ENCODE results near the gene SCAF1.
"Not testable (repeated sequence)": the region's sequence is repeated elsewhere in the genome, so short reads cannot be mapped to it uniquely, and the experiment has no call there.

The SCAF1 gene

DNA sequence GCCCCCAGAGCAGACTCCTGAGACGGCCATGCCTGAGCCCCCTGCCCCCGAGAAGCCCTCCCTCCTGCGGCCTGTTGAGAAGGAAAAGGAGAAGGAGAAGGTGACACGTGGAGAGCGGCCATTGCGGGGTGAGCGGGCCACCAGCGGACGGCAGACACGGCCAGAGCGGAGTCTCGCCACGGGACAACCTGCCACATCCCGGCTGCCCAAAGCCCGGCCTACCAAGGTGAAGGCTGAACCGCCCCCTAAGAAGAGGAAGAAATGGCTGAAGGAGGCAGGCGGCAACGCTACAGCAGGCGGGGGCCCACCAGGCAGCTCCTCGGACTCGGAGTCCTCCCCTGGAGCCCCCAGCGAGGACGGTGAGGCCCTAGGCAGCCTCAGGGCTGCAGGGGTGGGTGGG, 26.1 kb upstream of the SCAF1 start:
- H3K4me3 ChIP-seq (ENCODE audit: low read depth, low read length) = no peak overlapping the region
- in situ Hi-C loops (cut with HindIII; ENCODE audit: low sequenced_read_pairs) = no loop called here
- TF ChIP-seq, protein P1, sequence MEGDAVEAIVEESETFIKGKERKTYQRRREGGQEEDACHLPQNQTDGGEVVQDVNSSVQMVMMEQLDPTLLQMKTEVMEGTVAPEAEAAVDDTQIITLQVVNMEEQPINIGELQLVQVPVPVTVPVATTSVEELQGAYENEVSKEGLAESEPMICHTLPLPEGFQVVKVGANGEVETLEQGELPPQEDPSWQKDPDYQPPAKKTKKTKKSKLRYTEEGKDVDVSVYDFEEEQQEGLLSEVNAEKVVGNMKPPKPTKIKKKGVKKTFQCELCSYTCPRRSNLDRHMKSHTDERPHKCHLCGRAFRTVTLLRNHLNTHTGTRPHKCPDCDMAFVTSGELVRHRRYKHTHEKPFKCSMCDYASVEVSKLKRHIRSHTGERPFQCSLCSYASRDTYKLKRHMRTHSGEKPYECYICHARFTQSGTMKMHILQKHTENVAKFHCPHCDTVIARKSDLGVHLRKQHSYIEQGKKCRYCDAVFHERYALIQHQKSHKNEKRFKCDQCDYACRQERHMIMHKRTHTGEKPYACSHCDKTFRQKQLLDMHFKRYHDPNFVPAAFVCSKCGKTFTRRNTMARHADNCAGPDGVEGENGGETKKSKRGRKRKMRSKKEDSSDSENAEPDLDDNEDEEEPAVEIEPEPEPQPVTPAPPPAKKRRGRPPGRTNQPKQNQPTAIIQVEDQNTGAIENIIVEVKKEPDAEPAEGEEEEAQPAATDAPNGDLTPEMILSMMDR (IDR thresholded peaks at IDR 0.05; ENCODE audit: low read depth, low read length, missing control alignments) = no peak
- no peak for DNase-seq (ENCODE audit: low read depth)

DNA sequence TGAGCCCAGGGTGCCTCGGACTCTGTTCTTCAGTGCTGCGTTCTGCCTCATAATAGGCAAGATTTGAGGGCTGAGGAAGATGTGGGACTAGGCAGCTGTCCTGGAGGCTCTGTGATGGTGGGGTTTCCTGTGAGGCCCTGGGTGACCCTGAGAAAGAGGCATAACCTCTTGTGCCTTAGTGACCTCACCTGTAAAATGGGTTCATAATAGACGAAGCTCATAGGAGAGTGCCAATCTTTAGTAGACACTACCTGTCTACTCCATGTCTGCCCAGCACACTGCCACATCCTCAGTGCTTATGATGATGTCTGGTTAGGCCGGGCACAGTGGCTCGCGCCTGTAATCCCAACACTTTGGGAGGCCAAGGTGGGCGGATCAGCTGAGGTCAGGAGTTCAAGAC, 25.5 kb upstream of the SCAF1 start:
- no peak overlapping the region for H3K4me3 ChIP-seq (ENCODE audit: low read depth, low read length)
- in situ Hi-C loops (cut with HindIII; ENCODE audit: low sequenced_read_pairs) = no loop called here

DNA sequence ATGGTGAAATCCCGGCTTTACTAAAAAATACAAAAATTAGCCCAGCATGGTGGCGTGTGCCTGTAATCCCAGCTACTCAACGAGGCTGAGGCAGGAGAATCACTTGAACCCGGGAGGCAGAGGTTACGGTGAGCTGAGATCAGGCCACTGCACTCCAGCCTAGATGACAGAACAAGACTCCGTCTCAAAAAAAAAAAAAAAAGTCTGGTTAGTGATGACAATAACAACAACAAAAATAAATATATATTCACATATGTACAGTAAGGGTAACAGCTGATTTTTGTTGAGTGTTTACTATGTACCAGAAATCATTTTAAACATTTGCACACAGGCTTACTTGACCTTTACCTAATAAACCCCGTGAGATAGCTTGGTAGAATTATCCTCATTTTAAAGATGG, 25.1 kb upstream of the SCAF1 start:
- DNase-seq (ENCODE audit: low read depth) = no peak
- in situ Hi-C loops (cut with HindIII; ENCODE audit: low sequenced_read_pairs) = no loop called here
- TF ChIP-seq, protein P1 (IDR thresholded peaks at IDR 0.05; ENCODE audit: low read depth, low read length, missing control alignments) = no peak
- no peak overlapping the region for H3K4me3 ChIP-seq (ENCODE audit: low read depth, low read length)

More for the DNA sequence above, 25.5 kb upstream of the SCAF1 start:
- no peak for DNase-seq (ENCODE audit: low read depth)
- TF ChIP-seq, protein P1 (IDR thresholded peaks at IDR 0.05; ENCODE audit: low read depth, low read length, missing control alignments) = no peak

DNA sequence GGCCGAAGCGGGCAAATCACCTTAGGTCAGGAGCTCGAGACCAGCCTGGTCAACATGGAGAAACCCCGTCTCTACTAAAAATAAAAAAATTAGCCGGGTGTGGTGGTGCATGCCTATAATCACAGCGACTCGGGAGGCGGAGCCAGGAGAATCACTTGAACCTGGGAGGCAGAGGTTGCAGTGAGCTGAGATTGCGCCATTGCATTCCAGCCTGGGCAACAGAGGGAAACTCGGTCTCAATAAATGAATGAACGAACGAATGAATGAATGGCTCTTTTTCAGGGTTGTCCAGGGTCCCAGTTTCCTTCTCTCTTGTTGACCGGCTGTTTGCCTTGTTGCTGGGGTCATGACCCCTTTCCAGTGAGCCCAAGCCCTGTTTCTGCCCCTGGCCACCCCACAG, 24.1 kb upstream of the SCAF1 start:
- DNase-seq (ENCODE audit: low read depth); H3K4me3 ChIP-seq (ENCODE audit: low read depth, low read length); in situ Hi-C loops (cut with HindIII; ENCODE audit: low sequenced_read_pairs): not testable (repeated sequence)

DNA sequence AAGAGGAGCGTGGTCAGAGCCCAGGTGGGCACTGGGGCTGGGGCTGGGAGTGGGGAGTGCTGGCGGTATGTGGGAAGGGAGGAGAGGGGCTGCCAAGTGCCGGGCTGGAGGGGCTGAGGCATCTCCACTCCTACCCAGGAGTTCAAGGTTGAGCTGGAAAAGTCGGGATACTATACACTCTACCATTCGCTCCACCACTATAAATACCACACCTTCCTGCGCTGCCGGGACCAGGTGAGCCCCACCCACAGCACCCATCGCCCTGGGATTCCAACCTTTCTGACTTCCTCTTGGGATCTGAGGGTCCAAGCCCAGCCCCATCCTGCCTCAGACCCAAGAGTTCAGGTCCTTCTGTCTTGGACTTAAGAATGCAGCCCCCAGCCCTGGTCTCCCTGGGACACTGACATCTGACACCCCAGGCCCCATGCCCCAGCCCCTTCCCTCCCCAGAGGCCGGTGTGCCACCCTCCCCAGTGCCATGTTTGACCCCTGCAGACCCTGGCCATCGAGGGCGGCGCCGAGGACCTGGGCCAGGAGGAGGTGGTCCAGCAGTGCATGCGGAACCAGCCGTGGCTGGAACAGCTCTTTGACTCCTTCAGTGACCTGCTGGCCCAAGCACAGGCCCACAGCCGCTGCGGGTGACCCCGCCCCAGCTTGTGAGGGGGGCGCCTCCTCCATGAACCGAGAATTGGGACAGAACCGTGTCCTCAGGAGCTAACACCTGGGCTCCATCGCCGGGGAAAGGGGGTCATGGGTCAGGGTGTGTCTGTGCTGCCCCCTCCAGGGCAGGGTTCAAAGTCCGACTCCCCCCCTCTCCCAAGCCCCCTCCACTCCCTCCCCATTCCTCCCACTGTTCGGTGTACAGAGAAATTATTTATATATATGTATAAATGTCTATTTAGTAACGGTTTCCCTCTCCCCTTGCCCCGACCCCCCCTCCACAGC, 16.8 kb upstream of the SCAF1 start:
- TF ChIP-seq, protein P1 (IDR thresholded peaks at IDR 0.05; ENCODE audit: low read depth, low read length, missing control alignments) = no peak
- in situ Hi-C loops (cut with HindIII; ENCODE audit: low sequenced_read_pairs) = no loop called here
- no peak for DNase-seq (ENCODE audit: low read depth)
- H3K4me3 ChIP-seq (ENCODE audit: low read depth, low read length) = no peak overlapping the region

DNA sequence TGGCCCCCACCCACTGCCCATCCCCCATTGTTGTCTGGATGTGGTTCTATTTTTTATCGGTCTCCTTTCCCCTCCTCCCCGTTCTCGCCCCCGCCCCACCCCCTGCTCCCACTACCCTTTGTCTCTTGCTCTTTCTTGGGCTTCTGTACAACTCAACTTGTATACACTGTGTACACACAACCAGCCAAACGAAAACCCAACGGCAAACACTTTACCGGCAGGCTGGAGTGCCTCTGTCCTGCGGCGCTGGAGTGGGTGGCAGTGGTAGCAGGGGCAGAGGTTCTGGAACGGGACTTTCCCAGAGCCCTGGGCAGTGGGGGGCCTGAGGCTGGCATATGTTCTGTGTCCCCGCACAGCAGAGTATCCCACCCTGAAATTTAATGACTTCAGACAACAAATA, 15.8 kb upstream of the SCAF1 start:
- in situ Hi-C loops (cut with HindIII; ENCODE audit: low sequenced_read_pairs) = no loop called here
- no peak for DNase-seq (ENCODE audit: low read depth)
- TF ChIP-seq, protein P1 (IDR thresholded peaks at IDR 0.05; ENCODE audit: low read depth, low read length, missing control alignments) = no peak
- no peak overlapping the region for H3K4me3 ChIP-seq (ENCODE audit: low read depth, low read length)

DNA sequence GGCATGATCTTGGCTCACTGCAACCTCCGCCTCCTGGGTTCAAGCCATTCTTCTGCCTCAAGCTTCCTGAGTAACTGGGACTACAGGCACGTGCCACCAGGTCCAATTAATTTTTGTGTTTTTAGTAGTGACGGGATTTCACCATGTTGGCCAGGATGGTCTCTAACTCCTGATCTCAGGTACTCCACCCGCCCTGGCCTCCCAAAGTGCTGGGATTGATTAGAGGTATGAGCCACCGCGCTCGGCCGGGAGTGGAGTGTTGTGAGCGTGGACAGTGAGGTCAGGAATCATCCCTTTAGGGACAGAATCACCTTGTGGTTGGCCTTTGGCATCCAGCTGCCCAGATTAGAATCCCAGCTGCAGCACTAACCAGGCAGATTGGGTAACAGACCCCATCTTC, 12.3 kb upstream of the SCAF1 start:
- DNase-seq (ENCODE audit: low read depth) = no peak
- no peak overlapping the region for H3K4me3 ChIP-seq (ENCODE audit: low read depth, low read length)
- in situ Hi-C loops (cut with HindIII; ENCODE audit: low sequenced_read_pairs) = no loop called here
- TF ChIP-seq, protein P1 (IDR thresholded peaks at IDR 0.05; ENCODE audit: low read depth, low read length, missing control alignments) = no peak

Measured in astrocyte of the cerebellum (primary cell).